NCI-H1105 (cell line): ENCODE results near the gene ZNF491.
"Not testable (repeated sequence)": the region's sequence is repeated elsewhere in the genome, so short reads cannot be mapped to it uniquely, and the experiment has no call there.

Experiments
- DNase-seq: peaks from one replicate; lab custom pipeline; 2025; lab: John Stamatoyannopoulos, UW

The ZNF491 gene

DNA sequence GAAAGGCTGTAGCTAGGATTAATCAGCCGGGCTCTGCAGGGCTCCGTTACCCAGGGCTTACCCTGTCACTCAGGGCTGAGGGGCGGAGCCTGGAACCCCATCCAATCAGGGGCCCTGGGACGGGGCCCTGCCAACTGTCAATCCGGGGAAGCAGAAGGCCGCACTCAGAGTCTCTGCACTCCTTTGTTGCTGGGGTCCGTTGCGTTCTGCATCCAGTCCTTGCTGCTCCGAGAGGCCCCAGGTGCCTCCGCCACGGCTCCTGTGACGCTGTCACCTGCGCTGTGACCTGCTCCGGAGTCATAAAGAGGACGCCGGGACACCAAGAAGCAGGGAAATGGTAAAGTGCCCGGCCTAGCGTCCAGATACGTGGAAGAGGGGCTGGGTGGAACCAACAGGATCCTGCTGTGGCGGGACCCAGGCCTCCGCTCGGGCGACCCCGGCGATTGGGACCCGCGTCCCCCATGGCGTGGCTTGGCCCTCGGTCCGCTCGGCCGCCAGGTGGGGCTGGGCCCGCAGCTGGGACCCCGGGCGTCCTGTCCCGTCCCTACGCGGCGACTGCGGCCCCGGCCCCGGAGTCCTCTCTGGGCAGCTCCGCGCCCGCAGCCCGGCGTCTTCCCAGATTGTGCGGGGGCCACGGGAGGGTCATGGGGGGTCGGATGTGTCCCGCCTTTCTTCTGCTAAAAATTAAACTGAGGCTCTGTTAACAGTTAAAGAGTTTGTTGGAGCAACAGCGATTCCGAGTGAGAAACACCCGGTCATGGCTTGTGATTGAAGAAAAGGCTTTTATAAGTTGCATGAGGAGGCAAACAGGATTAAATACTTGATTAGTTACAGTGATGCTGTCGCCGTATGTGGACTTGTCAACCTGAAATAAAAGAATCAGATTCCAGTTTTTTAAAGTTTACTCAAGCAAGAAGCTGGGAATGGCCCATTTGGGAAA lies at the start of gene ZNF491:
Gene ZNF491, plus strand, starts transcription at position 133 of the 940 bp plus-strand sequence. CDS start 7,431 bp downstream, outside the sequence.
- DNase-seq = peak; percentile 91

DNA sequence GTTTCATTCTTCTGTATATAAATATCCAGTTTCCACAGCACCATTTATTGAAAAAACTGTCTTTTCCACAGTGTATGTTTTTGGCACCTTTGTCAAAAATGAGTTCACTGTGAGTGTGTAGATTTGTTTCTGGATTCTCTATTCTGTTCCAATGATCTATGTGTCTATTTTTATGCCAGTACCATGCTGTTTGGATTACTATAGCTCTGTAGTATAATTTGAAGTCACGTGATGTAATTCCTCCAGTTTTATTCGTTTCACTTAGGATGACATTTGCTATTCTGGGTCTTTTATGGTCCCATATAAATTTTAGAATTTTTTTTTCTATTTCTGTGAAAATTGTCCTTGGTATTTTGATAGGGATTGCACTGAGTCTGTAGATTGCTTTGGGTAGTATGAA lies 48.6 kb upstream of the ZNF491 start:
- DNase-seq = no peak

- no peak for DNase-seq
These were observed 46.0 kb upstream of the ZNF491 start for GRCh38 chr19:11752244-11752736.

DNA sequence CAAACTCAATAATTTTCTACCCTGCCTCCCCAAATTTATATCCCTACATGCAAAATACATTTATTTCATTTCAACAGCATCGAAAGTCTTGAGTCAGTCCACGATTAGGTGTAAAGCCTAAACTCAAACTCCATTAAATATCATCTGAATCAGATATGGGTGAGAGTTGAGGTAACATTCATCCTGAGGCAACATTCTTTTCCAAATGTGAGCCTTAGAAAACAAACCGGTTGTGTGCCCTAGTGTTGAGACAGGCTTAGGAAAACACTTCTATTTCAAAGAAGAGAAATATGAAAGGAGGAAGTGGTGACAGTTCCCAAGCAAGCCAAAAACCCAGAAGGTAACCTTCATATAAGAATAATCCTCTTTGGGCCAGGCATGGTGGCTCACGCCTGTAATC lies 43.7 kb upstream of the ZNF491 start:
- no peak for DNase-seq

GRCh38 chr19:11756965-11757364 lies 41.4 kb upstream of the ZNF491 start:
- DNase-seq = no peak

GRCh38 chr19:11759805-11760204 lies 38.5 kb upstream of the ZNF491 start:
- DNase-seq = no peak

DNA sequence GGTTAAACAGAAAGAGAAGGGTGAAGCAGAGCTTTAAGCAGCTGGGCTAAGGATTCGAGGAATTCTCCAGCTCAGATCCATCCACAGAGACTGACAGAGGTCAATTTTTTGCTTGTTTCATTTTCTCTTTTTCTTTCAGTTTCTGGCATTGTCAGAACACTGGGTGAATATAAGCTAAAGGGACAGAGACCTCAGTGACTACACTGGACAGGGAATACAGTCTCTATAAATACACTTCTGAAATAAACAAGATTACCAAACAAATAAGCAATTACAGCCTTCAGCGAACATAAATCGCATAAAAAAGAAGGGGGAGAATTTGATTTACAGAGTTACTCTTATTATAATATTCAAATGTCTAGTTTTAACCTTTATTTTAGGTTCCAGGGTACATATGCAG lies 35.2 kb upstream of the ZNF491 start:
- no peak for DNase-seq

- DNase-seq = no peak
These were observed 34.7 kb upstream of the ZNF491 start for GRCh38 chr19:11763611-11764010.

GRCh38 chr19:11766597-11767591 lies 31.4 kb upstream of the ZNF491 start, which contains the start of gene ZNF441:
TSS of gene ZNF441 (plus strand) at chr19:11767000. CDS start at chr19:11767194, 194 bp downstream.
- DNase-seq = peak; percentile 95

- peak; percentile 14 for DNase-seq
These were observed 30.6 kb upstream of the ZNF491 start for GRCh38 chr19:11767633-11768133.

DNA sequence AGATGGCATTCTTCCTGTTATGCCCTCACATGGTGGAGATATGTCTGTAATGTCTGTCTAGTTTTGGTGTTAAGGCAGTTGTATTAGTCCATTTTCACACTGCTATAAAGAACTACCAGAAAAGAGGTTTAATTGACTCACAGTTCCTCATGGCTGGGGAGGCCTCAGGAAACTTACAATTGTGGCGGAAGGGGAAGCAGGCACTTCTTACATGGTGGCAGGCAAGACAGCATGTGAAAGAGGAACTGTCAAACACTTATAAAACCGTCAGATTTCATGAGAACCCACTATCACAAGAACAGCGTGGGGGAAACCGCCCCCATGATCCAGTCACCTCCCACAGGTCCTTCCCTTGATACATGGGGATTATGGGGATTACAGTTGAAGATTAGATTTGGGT lies 28.3 kb upstream of the ZNF491 start:
- no peak for DNase-seq

DNA sequence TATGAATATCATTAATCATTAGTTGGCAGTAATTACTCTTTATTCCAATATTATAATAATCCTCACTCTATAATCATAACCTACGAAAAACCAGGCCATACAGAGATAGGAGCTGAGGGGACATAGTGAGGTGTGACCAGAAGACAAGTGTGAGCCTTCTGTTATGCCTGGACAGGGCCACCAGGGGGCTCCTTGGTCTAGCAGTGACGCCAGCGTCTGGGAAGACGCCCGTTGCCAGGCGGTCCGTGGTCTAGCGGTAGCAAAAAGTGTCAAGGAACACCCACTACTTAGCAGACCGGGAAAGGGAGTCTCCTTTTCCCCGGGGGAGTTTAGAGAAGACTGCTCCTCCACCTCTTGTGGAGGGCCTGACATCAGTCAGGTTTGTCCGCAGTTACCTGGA lies 26.8 kb upstream of the ZNF491 start:
- not testable (repeated sequence) for DNase-seq

DNA sequence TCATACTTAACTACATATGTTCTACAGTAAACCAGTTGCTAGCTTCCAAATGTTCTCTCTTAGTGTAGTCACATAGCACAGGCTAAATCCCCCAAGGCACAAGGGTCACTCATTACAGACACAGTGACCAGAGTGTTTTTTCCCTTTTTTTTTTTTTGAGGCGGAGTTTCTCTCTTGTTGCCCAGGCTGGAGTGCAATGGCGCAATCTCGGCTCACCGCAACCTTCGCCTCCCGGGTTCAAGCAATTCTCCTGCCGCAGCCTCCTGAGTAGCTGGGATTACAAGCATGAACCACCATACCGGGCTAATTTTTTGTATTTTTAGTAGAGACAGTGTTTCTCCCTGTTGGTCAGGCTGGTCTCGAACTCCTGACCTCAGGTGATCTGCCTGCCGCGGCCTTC lies 21.7 kb upstream of the ZNF491 start:
- DNase-seq = not testable (repeated sequence)

GRCh38 chr19:11780431-11781020 lies 17.8 kb upstream of the ZNF491 start:
- DNase-seq = no peak

GRCh38 chr19:11781295-11782057 lies 16.8 kb upstream of the ZNF491 start:
- no peak for DNase-seq

GRCh38 chr19:11783767-11784166 lies 14.6 kb upstream of the ZNF491 start:
- DNase-seq = no peak

DNA sequence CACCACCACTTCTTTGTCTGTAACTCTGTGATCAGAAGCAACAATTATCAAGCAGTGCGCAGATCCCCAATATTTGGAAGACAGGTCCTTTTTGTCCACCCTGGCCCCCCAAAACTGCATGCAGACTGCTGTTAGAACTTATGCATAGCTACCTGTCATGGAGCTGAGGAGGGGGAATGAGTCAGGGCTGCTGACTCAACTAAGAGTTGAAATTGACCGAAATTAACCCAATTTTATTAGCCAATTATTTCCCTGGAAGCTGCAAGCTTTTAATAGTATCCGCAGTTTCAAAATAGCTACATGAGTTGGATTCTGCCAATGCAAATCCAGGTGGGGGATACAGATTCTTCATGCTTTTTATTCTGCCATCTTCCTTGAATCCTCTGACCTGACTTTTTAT lies 14.0 kb upstream of the ZNF491 start:
- DNase-seq = no peak

DNA sequence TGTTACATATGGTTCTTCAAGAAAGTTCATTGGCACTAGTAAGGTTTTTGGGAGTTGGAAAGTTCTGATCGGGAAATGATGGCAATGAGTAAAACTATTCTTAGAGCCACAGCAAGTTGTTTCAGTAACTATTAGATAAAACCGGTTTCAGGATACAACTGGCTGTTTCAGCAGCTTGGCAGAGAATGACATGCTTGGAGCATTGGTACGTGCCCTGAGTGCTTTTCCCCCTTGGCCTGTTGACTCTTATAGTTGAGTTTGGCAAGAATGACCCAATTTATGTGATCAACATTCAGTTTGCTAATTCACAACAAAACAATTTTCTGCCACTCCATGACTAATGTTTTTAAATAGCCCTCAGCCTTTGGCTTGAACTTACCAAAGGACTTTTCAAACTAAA lies 10.8 kb upstream of the ZNF491 start:
- no peak for DNase-seq

- DNase-seq = no peak
These were observed 5.4 kb upstream of the ZNF491 start for GRCh38 chr19:11792942-11793341.

- peak; percentile 97 for DNase-seq
These were observed 832 bp upstream of the ZNF491 start for GRCh38 chr19:11797491-11797890.
